ENCODE results near the gene PCNX2.

PCNX2 gene

DNA sequence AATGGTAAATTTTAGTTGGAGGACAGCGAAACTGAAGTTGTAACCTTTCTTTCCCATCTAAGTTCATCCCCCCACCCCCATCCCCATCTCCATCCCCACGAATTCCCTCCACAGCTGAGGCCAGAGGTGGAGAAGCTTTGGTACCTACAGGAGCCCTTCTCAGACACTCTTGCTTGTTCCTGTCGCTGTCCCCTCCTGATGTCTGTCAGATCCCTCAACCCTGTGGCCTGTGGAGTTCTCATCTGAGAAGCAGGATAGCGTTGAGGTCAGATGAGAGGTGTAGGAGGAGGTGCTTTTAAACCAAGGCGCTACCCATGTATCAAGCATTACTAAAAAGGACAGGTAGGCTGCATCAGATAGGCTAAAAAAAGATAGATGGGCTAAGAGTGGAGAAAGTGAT is 344.3 kb downstream of the PCNX2 start:
- H3K4me3 ChIP-seq (ENCODE audit: low read depth, low read length): peak overlapping the region; percentile 79
- no peak for TF ChIP-seq CTCF (IDR thresholded peaks at IDR 0.05; ENCODE audit: control insufficient read depth, extremely low read depth, insufficient read depth)
- peak; percentile 27 for DNase-seq (ENCODE audit: low read depth)

GRCh38 chr1:232950197-232951176 is 345.0 kb downstream of the PCNX2 start, which contains the start of gene NTPCR:
Gene NTPCR, plus strand, starts transcription at chr1:232950611. Its CDS starts 100 bp downstream, at chr1:232950711.
- peak within 1 kb of the TSS; percentile 79 for H3K4me3 ChIP-seq (ENCODE audit: low read depth, low read length)
- DNase-seq (ENCODE audit: low read depth): peak; percentile 63
- no peak for TF ChIP-seq CTCF (IDR thresholded peaks at IDR 0.05; ENCODE audit: control insufficient read depth, extremely low read depth, insufficient read depth)

GRCh38 chr1:232949636-232950196 is 345.8 kb downstream of the PCNX2 start:
- TF ChIP-seq CTCF (IDR thresholded peaks at IDR 0.05; ENCODE audit: control insufficient read depth, extremely low read depth, insufficient read depth): no peak
- no peak for DNase-seq (ENCODE audit: low read depth)
- H3K4me3 ChIP-seq (ENCODE audit: low read depth, low read length): peak overlapping the region; percentile 79

GRCh38 chr1:232944347-232944746 is 351.2 kb downstream of the PCNX2 start:
- TF ChIP-seq CTCF (IDR thresholded peaks at IDR 0.05; ENCODE audit: control insufficient read depth, extremely low read depth, insufficient read depth): no peak
- no peak overlapping the region for H3K4me3 ChIP-seq (ENCODE audit: low read depth, low read length)
- DNase-seq (ENCODE audit: low read depth): no peak

GRCh38 chr1:232943679-232944252 is 351.8 kb downstream of the PCNX2 start:
- no peak overlapping the region for H3K4me3 ChIP-seq (ENCODE audit: low read depth, low read length)
- no peak for TF ChIP-seq CTCF (IDR thresholded peaks at IDR 0.05; ENCODE audit: control insufficient read depth, extremely low read depth, insufficient read depth)
- no peak for DNase-seq (ENCODE audit: low read depth)

GRCh38 chr1:232942413-232943294 is 352.9 kb downstream of the PCNX2 start:
- no peak for DNase-seq (ENCODE audit: low read depth)
- no peak overlapping the region for H3K4me3 ChIP-seq (ENCODE audit: low read depth, low read length)
- no peak for TF ChIP-seq CTCF (IDR thresholded peaks at IDR 0.05; ENCODE audit: control insufficient read depth, extremely low read depth, insufficient read depth)
